Heart left ventricle (tissue), 16 donors: ENCODE results near the gene CERCAM. TPM values are rescaled to one million over a fixed set of nuclear protein-coding genes. Genes with fewer than 3 reads are reported as not detected.

Experiments used
- ATAC-seq, 4 donors: fragments of 200-7000 bp; cut with Tn5 transposase; one replicate each; pipeline ENCODE4 v1.9.1; 2020 to 2022; ENCODE audit warnings: moderate library complexity in 4 of 4, mild to moderate bottlenecking in 3 of 4, moderate number of reproducible peaks in 1 of 4
- DNase-seq, 5 donors: peaks; one replicate each; pipeline ENCODE4 v3.0.0-alpha.2; 2020
- H3K27ac ChIP-seq, 12 donors: fragments of 200-600 bp; sonication (generic) in 4 of 12; one replicate each; pipeline versions ENCODE4 v1.5.0 to v1.8.0; 2016 to 2022; ENCODE audit warnings: mild to moderate bottlenecking in 2 of 12
- H3K27me3 ChIP-seq, 9 donors: fragments of 200-600 bp; sonication (generic) in 2 of 9; one replicate each; pipeline versions ENCODE4 v1.5.1 to v1.8.0; 2016 to 2022; ENCODE audit warnings: mild to moderate bottlenecking in 3 of 9
- H3K36me3 ChIP-seq, 9 donors: fragments of 200-600 bp; sonication (generic) in 2 of 9; one replicate each; pipeline versions ENCODE4 v1.5.0 to v1.8.0; 2018 to 2022; ENCODE audit warnings: mild to moderate bottlenecking in 2 of 9
- H3K4me1 ChIP-seq, 12 donors: fragments of 200-600 bp; sonication (generic) in 4 of 12; one replicate each; pipeline versions ENCODE4 v1.5.0 to v1.8.0; 2016 to 2022; ENCODE audit warnings: mild to moderate bottlenecking in 3 of 12
- H3K4me3 ChIP-seq, 12 donors: fragments of 200-600 bp; sonication (generic) in 4 of 12; one replicate each; pipeline versions ENCODE4 v1.5.0 to v1.8.0; 2017 to 2022; ENCODE audit warnings: mild to moderate bottlenecking in 9 of 12, moderate library complexity in 4 of 12
- H3K9me3 ChIP-seq, 12 donors: fragments of 200-600 bp; sonication (generic) in 4 of 12; one replicate each; pipeline versions ENCODE4 v1.5.0 to v1.8.0; 2016 to 2022; ENCODE audit warnings: mild to moderate bottlenecking in 1 of 12
- POLR2A ChIP-seq, 2 donors: fragments of 450-650 bp; IDR thresholded peaks; one replicate each; pipeline ENCODE4 v1.6.1; 2017; ENCODE audit warnings: antibody characterized with exemption in 2 of 2, mild to moderate bottlenecking in 2 of 2, moderate library complexity in 2 of 2
- WGBS, 4 donors: extraction: QIAGEN DNeasy Blood & Tissue Kit in 2 of 4; methylation state at CpG; one replicate each; pipeline versions ENCODE4 v1.1.5 to v1.1.7; 2013 to 2018; 5-methylcytosine and 5-hydroxymethylcytosine counted together
- intact Hi-C, 10 donors: fragments of 100-400 bp; cut with DNase I; formaldehyde crosslinking; loops; one replicate each; pipeline versions ENCODE4 v1.11.1 to v1.14.2; 2022
- polyA plus RNA-seq, 2 donors: library from polyadenylated mRNA; stranded (reverse); fragments of 200-250 nt; gene quantifications; one replicate each; pipeline ENCODE4 v1.2.3, GENCODE V29; 2013
- total RNA-seq, 9 donors: library from RNA; depleted of rRNA in 2 of 9; stranded (reverse); fragments of >200 nt in 2 of 9; fragmentation: NEBNext Ultra II Directional in 3 of 9; extraction: Animal tissue kit (Norgen Biotek cat#: 25700) in 3 of 9; gene quantifications; one replicate each; pipeline versions ENCODE4 v1.1.0 to v1.2.4, GENCODE V29; 2016 to 2023
- TF ChIP-seq, protein P1 (sequence below), 12 donors: fragments of 200-600 bp; sonication (generic) in 4 of 12; IDR thresholded peaks; one replicate each; pipeline versions ENCODE4 v1.5.0 to v1.8.0; 2018 to 2022; ENCODE audit warnings: antibody characterized with exemption in 12 of 12, mild to moderate bottlenecking in 5 of 12
- donor health status: ischemic (EF 13 %, LVEDD 7.1; RV severe dilation, severe dysfunction).
- donor health status: healthy with polysubstance abuse.
- donor health status: DM: no; HTN: yes; CAD: no.
- donor health status: DM: no; HTN: no; CAD: no.
- donor health status: ischemic (EF 25% LVEDD 6.9; RV normal size, moderate dysfunction).
- donor health status: ischemic (EF 25% LVEDD 5.7; RV mildly dilated, moderate dysfunction).
- donor health status: healthy.
- donor health status: DM: yes; HTN: yes; CAD: no.
- donor health status: ischemic (EF 35%, LVEDD 5.7; RV mildly dilated, moderate dysfunction).
- donor health status: nonischemic (EF 11% LVEDD 7.7; RV severe dilation, severe dysfunction).
- donor health status: DM: yes; HTN: yes; CAD: no.
- donor health status: PGD.
- donor health status: ischemic (EF 29% LVEDD 5.4; RV normal size, mild dysfunction).
- donor health status: nonischemic (EF 23%, LVEDD 6.1; RV moderate dilation, normal function).

CERCAM gene
- total and polyA plus RNA-seq, 11 donors, result 5.3 to 30.0 (median 11.4) TPM

DNA sequence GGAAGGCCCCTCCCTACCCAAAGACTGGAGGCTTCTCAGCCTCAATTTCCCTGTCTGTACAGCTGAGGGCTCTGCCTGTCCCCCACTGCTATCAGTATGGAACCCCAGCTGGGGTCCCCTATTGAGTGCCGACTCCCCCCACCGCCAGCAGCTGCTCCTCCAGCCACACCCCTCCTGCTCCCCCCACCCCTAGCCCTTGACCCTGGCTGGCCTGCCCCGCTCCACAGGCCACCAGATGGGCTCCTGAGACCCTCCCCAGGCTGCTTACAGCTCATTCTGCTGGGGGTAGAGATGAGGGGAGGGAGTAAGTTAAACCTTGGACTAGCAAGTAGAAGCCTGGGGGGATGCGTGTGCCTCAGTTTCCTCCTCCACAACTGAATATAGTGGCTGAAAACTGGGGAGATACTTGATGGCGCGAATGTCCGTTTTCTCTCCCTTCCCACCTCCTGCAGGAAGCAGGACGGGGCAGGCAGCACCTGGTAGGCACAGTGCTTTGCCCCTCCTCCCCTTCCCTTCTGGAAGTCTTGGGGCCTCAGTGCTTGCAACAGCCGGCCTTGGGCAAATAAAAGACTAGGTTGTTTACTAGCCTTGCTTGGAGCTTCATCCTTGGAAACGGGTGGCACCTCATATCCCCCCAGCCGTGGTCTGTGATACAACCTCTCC lies 30.4 kb upstream of the CERCAM start:
- 84 to 91% (median 88%) methylated on average over 11 of the region's 11 CpGs for WGBS, 4 donors
- Histone ChIP-seq H3K4me1 (peaks cover 0 to 9% (median 0%) of the 10 kb centered on the region in 12 donors), H3K4me3 (no peak overlapping the region), H3K9me3 (no peaks in the 10 kb centered on the region), H3K27ac (no peak overlapping the region), H3K36me3 (peaks cover 0 to 74% (median 44%) of the 10 kb centered on the region in 9 donors), H3K27me3 (peaks cover 0 to 13% (median 0%) of the 10 kb centered on the region in 9 donors)
- intact Hi-C loops, result no loop called here
- TF ChIP-seq, protein P1, sequence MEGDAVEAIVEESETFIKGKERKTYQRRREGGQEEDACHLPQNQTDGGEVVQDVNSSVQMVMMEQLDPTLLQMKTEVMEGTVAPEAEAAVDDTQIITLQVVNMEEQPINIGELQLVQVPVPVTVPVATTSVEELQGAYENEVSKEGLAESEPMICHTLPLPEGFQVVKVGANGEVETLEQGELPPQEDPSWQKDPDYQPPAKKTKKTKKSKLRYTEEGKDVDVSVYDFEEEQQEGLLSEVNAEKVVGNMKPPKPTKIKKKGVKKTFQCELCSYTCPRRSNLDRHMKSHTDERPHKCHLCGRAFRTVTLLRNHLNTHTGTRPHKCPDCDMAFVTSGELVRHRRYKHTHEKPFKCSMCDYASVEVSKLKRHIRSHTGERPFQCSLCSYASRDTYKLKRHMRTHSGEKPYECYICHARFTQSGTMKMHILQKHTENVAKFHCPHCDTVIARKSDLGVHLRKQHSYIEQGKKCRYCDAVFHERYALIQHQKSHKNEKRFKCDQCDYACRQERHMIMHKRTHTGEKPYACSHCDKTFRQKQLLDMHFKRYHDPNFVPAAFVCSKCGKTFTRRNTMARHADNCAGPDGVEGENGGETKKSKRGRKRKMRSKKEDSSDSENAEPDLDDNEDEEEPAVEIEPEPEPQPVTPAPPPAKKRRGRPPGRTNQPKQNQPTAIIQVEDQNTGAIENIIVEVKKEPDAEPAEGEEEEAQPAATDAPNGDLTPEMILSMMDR (IDR thresholded peaks at IDR 0.05), result no peak
- no peak for TF ChIP-seq POLR2A (IDR thresholded peaks at IDR 0.05)
- ATAC-seq (no peak), DNase-seq (no peak)

- intact Hi-C loops, result no loop called here
- ATAC-seq, result no peak
- WGBS, 4 donors, result 93 to 96% (median 95%) methylated on average over 8 of the region's 8 CpGs
Observed at GRCh38 chr9:128390813-128391711, 29.6 kb upstream of the CERCAM start.

GRCh38 chr9:128391956-128392301 lies 28.7 kb upstream of the CERCAM start:
- H3K27ac ChIP-seq, result no peak overlapping the region
- H3K36me3 ChIP-seq, result peaks cover 0 to 61% (median 37%) of the 10 kb centered on the region in 9 donors
- TF ChIP-seq POLR2A (IDR thresholded peaks at IDR 0.05), result no peak
- TF ChIP-seq, protein P1 (IDR thresholded peaks at IDR 0.05), result no peak
- peaks cover 0 to 19% (median 0%) of the 10 kb centered on the region in 9 donors for H3K27me3 ChIP-seq
- no peak for ATAC-seq
- no peak overlapping the region for H3K4me3 ChIP-seq
- DNase-seq, result no peak
- 90 to 93% (median 91%) methylated on average over 21 of the region's 21 CpGs for WGBS, 4 donors
- no peaks in the 10 kb centered on the region for H3K9me3 ChIP-seq
- intact Hi-C loops, result no loop called here
- peaks cover 0 to 11% (median 3%) of the 10 kb centered on the region in 12 donors for H3K4me1 ChIP-seq

More at GRCh38 chr9:128390813-128391711, 29.6 kb upstream of the CERCAM start:
- Histone ChIP-seq H3K4me3 (no peak overlapping the region), H3K27me3 (peaks cover 0 to 19% (median 0%) of the 10 kb centered on the region in 9 donors), H3K4me1 (peaks cover 0 to 9% (median 0%) of the 10 kb centered on the region in 12 donors), H3K27ac (no peak overlapping the region), H3K9me3 (no peaks in the 10 kb centered on the region), H3K36me3 (peaks cover 0 to 67% (median 44%) of the 10 kb centered on the region in 9 donors)
- DNase-seq, result no peak
- TF ChIP-seq, protein P1 (IDR thresholded peaks at IDR 0.05), result no peak
- no peak for TF ChIP-seq POLR2A (IDR thresholded peaks at IDR 0.05)
